Measurements from ENCODE around the gene LGMN. TPM values are rescaled to one million over a fixed set of nuclear protein-coding genes. Genes with fewer than 3 reads are reported as not detected.

LGMN gene
- total and polyA plus RNA-seq, 4 donors = 56.2 to 192 (median 62.4) TPM

- Histone ChIP-seq H3K27ac (ENCODE audit: low read depth in 1 of 2, low read length in 2 of 2) (no peak overlapping the region), H3K4me3 (ENCODE audit: low read depth in 1 of 3, low read length in 3 of 3) (no peak overlapping the region), H3K9ac (ENCODE audit: low read depth in 1 of 2, low read length in 2 of 2) (no peak overlapping the region), H3K4me1 (ENCODE audit: control insufficient read depth in 4 of 4, insufficient read depth in 4 of 4, low read length in 3 of 4) (peaks cover 0 to 5% (median 4%) of the 10 kb centered on the region in 4 donors), H3K27me3 (ENCODE audit: control insufficient read depth in 4 of 4, insufficient read depth in 4 of 4, low read length in 3 of 4) (no peaks in the 10 kb centered on the region), H3K36me3 (ENCODE audit: control insufficient read depth in 4 of 4, insufficient read depth in 3 of 4, low read depth in 1 of 4, low read length in 3 of 4) (no peaks in the 10 kb centered on the region), H3K9me3 (ENCODE audit: control insufficient read depth in 4 of 4, low read length in 3 of 4) (no peaks in the 10 kb centered on the region)
- DNase-seq (ENCODE audit: low spot score) = no peak
- TF ChIP-seq HNF4G (IDR thresholded peaks at IDR 0.05) = no peak
- no peak for TF ChIP-seq SP1 (IDR thresholded peaks at IDR 0.05)
- TF ChIP-seq YY1 (IDR thresholded peaks at IDR 0.05) = no peak
- no peak for TF ChIP-seq REST (IDR thresholded peaks at IDR 0.05)
- no peak for TF ChIP-seq NR2F2 (IDR thresholded peaks at IDR 0.05)
- TF ChIP-seq MAX (IDR thresholded peaks at IDR 0.05) = no peak
- TF ChIP-seq FOXA2 (IDR thresholded peaks at IDR 0.05) = no peak
- no peak for TF ChIP-seq JUND (IDR thresholded peaks at IDR 0.05)
- no peak for TF ChIP-seq CTCF (IDR thresholded peaks at IDR 0.05; ENCODE audit: low read depth, low read length, missing input control)
- TF ChIP-seq GABPA (IDR thresholded peaks at IDR 0.05 in 1 of 2, conservative IDR thresholded peaks at IDR 0.05 in 1 of 2) = no peak
- TF ChIP-seq TAF1 (conservative IDR thresholded peaks at IDR 0.05) = no peak
- no peak for TF ChIP-seq ATF3 (IDR thresholded peaks at IDR 0.05)
- no peak for TF ChIP-seq EGR1 (IDR thresholded peaks at IDR 0.05; ENCODE audit: low read depth in 2 of 2)
- TF ChIP-seq ZBTB33 (IDR thresholded peaks at IDR 0.05) = no peak
- no peak for TF ChIP-seq RXRA (IDR thresholded peaks at IDR 0.05)
- 80% methylated on average over 3 of the region's 3 CpGs for WGBS
These were observed 7.1 kb upstream of the LGMN start for GRCh38 chr14:92755495-92755894.

GRCh38 chr14:92754966-92755365 is 6.5 kb upstream of the LGMN start:
- H3K27ac ChIP-seq (ENCODE audit: low read depth in 1 of 2, low read length in 2 of 2) = no peak overlapping the region
- H3K9me3 ChIP-seq (ENCODE audit: control insufficient read depth in 4 of 4, low read length in 3 of 4) = no peaks in the 10 kb centered on the region
- 83% methylated on average over 1 of the region's 1 CpG for WGBS
- DNase-seq (ENCODE audit: low spot score) = no peak
- no peak overlapping the region for H3K9ac ChIP-seq (ENCODE audit: low read depth in 1 of 2, low read length in 2 of 2)
- H3K4me1 ChIP-seq (ENCODE audit: control insufficient read depth in 4 of 4, insufficient read depth in 4 of 4, low read length in 3 of 4) = peaks cover 0 to 5% (median 4%) of the 10 kb centered on the region in 4 donors
- no peaks in the 10 kb centered on the region for H3K36me3 ChIP-seq (ENCODE audit: control insufficient read depth in 4 of 4, insufficient read depth in 3 of 4, low read depth in 1 of 4, low read length in 3 of 4)
- H3K4me3 ChIP-seq (ENCODE audit: low read depth in 1 of 3, low read length in 3 of 3) = no peak overlapping the region
- no peaks in the 10 kb centered on the region for H3K27me3 ChIP-seq (ENCODE audit: control insufficient read depth in 4 of 4, insufficient read depth in 4 of 4, low read length in 3 of 4)
- TF ChIP-seq GABPA (IDR thresholded peaks at IDR 0.05 in 1 of 2, conservative IDR thresholded peaks at IDR 0.05 in 1 of 2) = no peak
- TF ChIP-seq REST (IDR thresholded peaks at IDR 0.05) = no peak
- TF ChIP-seq FOXA1 (IDR thresholded peaks at IDR 0.05) = no peak
- no peak for TF ChIP-seq RXRA (IDR thresholded peaks at IDR 0.05)
- TF ChIP-seq CTCF (IDR thresholded peaks at IDR 0.05; ENCODE audit: low read depth, low read length, missing input control) = no peak
- TF ChIP-seq ATF3 (IDR thresholded peaks at IDR 0.05) = no peak
- no peak for TF ChIP-seq TAF1 (conservative IDR thresholded peaks at IDR 0.05)
- TF ChIP-seq NR2F2 (IDR thresholded peaks at IDR 0.05) = no peak
- TF ChIP-seq FOXA2 (IDR thresholded peaks at IDR 0.05) = no peak
- TF ChIP-seq RAD21 (IDR thresholded peaks at IDR 0.05) = no peak
